C4-2B (cell line): Measurements from ENCODE around the gene RIN1.
A peak's percentile ranks its signal among the peaks of the same experiment; 100 is the strongest.

Experiments used
- H3K27ac ChIP-seq: fragments of 450-650 bp; 2 replicates; pipeline ENCODE4 v1.5.1; 2017
- ZFX ChIP-seq: fragments of 450-650 bp; IDR thresholded peaks from 2 replicates; pipeline ENCODE4 v1.6.1; 2017
- TF ChIP-seq, protein P1 (sequence below): fragments of 450-650 bp; conservative IDR thresholded peaks from 2 replicates; pipeline ENCODE4 v1.5.1; 2017; ENCODE audit warnings: mild to moderate bottlenecking

RIN1 gene

DNA sequence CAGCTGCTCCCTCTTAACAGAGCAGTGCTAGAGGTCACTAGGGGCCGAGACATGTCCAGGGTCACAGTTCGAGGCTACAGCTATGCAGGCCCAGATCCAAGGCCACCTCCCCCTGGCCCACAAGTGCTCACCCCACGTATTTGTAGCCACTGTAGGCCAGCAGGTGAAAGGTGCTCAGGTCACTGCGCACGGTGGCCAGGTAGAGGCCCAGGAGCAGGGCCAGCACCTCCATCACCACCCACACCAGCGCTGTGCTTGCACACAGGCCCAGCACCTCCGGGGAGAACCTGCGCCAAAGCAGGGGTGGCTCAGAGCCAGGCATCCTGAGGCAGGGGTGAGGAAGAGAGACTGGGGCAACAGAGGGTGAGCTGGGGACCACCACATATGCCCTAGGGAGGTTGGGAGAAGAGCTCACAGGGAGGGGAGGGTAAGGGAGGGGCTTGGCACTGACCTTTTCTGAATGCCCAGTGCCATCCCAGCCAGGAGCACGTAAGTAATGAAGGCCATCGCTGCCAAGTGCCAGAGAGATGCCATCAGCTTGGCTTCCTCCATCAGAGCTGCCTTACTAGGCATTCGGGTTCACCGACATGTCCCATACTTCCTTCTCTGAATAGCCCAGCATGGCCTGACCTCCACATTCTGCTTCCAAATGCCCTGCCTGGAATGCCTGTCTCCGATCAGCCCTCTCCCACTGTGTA lies 50.8 kb downstream of the RIN1 start:
- TF ChIP-seq ZFX: no peak
- TF ChIP-seq, protein P1, sequence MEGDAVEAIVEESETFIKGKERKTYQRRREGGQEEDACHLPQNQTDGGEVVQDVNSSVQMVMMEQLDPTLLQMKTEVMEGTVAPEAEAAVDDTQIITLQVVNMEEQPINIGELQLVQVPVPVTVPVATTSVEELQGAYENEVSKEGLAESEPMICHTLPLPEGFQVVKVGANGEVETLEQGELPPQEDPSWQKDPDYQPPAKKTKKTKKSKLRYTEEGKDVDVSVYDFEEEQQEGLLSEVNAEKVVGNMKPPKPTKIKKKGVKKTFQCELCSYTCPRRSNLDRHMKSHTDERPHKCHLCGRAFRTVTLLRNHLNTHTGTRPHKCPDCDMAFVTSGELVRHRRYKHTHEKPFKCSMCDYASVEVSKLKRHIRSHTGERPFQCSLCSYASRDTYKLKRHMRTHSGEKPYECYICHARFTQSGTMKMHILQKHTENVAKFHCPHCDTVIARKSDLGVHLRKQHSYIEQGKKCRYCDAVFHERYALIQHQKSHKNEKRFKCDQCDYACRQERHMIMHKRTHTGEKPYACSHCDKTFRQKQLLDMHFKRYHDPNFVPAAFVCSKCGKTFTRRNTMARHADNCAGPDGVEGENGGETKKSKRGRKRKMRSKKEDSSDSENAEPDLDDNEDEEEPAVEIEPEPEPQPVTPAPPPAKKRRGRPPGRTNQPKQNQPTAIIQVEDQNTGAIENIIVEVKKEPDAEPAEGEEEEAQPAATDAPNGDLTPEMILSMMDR: no peak
- no peak overlapping the region for H3K27ac ChIP-seq

DNA sequence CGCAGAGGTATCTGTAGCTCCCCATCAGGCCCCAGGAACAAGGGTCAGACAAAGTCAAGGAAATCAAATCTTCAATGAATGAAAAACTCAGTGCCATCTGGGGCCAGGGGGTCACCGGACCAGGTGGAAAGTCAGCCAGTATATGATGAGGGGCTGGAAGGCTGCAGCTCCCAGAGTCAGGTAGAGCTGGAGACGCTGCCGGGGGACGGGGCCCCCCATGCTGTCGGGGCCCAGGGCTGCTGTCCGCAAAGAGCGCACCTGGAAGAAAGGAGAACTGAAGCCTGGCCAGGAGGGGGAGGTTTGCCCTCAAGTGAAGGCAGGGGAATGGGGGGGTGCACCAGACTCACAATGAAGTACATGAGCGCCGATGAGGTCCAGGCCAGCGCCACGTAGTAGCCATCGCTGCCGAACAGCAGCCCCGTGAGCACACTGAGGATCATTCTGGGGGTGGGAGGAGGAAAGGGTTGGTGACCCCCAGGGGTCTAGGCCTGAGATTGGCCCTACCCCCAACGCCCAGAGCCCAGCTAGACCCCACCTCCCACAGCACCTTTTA lies 51.6 kb downstream of the RIN1 start:
- no peak for TF ChIP-seq ZFX
- no peak overlapping the region for H3K27ac ChIP-seq

DNA sequence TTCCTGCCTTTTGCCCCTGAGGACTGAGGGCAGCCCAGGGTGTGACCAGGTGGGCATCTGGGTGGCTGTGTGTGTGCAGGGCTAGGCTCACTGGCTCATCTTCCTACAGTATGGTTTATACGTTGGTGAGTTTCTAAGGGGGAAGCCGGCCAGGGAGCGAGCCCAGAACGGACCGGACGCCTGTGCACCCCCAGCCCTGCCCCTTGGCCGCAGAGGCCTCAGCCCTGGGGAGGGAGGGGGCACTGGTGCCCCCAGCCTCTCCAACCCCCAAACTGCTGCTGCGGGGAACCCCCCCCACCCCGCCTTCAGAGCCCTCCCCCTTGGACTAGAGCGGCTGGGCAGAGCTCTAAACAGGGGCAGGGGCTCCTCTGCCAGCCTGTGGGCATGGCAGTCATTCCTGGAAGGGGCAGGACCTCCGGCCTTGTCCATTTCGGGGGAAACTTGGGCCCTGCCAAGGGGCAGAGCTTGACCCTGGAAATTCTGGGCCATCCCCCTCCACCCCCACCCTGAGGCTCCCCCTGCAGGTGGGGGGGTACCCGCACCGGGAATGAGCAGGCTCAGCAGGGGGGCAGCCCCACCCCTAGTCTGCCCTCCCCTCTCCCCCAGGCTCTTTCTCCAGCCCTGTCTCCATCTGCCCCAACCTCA lies 52.7 kb downstream of the RIN1 start:
- no peak overlapping the region for H3K27ac ChIP-seq
- TF ChIP-seq, protein P1: no peak
- no peak for TF ChIP-seq ZFX

DNA sequence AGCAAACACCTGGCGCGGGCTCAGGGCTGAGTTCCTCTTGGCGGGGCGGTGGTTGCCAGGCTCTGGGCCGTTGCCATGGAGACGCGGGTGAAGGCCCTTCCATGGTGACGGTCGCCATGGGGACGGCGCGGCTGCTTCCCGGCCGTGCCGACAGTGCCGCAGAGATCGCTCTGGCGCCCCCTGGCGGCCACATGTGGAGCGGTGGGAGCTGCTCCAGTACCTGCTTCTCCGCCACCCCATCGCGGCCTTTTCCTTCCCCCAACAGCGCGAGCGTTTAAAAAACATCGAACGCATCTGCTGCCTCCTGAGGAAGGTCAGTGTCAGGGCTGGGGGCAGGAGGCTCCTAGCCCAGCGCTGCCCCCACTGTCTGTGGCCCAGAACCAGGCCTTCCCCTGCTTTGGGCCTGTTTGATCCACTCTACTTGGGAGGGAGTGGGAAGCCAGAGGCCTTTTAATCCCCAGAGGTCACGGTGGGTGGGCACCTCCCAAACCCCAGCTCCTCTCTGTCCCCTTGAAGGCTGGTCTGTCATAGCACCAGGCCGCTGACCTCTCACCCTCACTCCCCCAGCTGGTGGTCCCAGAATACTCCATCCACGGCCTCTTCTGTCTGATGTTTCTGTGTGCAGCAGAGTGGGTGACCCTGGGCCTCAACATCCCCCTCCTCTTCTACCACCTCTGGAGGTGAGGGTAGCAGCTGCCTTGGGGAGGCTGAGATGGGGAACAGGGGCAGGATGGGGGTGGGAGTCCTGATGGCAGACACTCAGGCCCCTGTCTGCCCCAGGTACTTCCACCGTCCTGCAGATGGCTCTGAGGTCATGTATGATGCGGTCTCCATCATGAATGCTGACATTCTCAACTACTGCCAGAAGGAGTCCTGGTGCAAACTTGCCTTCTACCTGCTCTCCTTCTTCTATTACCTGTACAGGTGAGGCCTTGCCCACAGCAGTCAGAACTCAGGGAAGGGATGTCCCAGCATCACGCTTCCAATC lies 53.5 kb downstream of the RIN1 start:
- TF ChIP-seq, protein P1: peak; percentile 98
- no peak for TF ChIP-seq ZFX
- H3K27ac ChIP-seq: no peak overlapping the region
